Pancreas (tissue), 10 donors: ENCODE results near the gene EDDM3A. TPM values are rescaled to one million over a fixed set of nuclear protein-coding genes. Genes with fewer than 3 reads are reported as not detected.
A peak's percentile ranks its signal among the peaks of the same experiment; 100 is the strongest.

Source experiments
- ATAC-seq, 4 donors: fragments of 200-7000 bp; cut with Tn5 transposase; one replicate each; pipeline versions ENCODE4 v1.8.0 to v1.9.1; 2020; ENCODE audit warnings: mild to moderate bottlenecking in 4 of 4, moderate library complexity in 4 of 4
- DNase-seq, 6 donors: peaks; one replicate each; pipeline ENCODE4 v3.0.0-alpha.2; 2020
- FAIRE-seq: peaks from 2 replicates; lab custom pipeline; 2012; peaks lifted over from hg19 to GRCh38; lab: Jason Lieb, UNC
- H3K27ac ChIP-seq, 4 donors: fragments of 200-600 bp; sonication (generic); 1 replicate in 3 of 4; 2 replicates in 1 of 4; pipeline versions ENCODE4 v1.5.0 to v1.8.0; 2020
- H3K27me3 ChIP-seq, 4 donors: fragments of 200-600 bp; one replicate each; pipeline ENCODE4 v1.8.0; 2021
- H3K36me3 ChIP-seq, 3 donors: fragments of 200-600 bp; sonication (generic) in 1 of 3; one replicate each; pipeline versions ENCODE4 v1.5.0 to v1.8.0; 2020 to 2021
- H3K4me1 ChIP-seq, 3 donors: fragments of 200-600 bp; one replicate each; pipeline ENCODE4 v1.8.0; 2021
- H3K4me3 ChIP-seq, 4 donors: fragments of 200-600 bp; sonication (generic) in 2 of 4; one replicate each; pipeline versions ENCODE4 v1.5.0 to v1.8.0; 2020 to 2021
- H3K9me3 ChIP-seq, 4 donors: fragments of 200-600 bp; one replicate each; pipeline ENCODE4 v1.8.0; 2021
- CTCF ChIP-seq, 4 donors: fragments of 200-600 bp; sonication (generic) in 3 of 4; IDR thresholded peaks; one replicate each; pipeline versions ENCODE4 v1.5.0 to v1.8.0; 2021; ENCODE audit warnings: antibody characterized with exemption in 4 of 4
- WGBS, 2 donors: extraction: QIAGEN DNeasy Blood & Tissue Kit; methylation state at CpG; one replicate each; pipeline ENCODE4 v1.1.7; 2013; 5-methylcytosine and 5-hydroxymethylcytosine counted together
- intact Hi-C, 3 donors: fragments of 100-400 bp; cut with DNase I; formaldehyde crosslinking; loops; one replicate each; pipeline versions ENCODE4 v1.11.1 to v1.14.2; 2022
- polyA plus RNA-seq, 2 donors: library from polyadenylated mRNA; stranded (reverse); fragments of 200-250 nt; gene quantifications; one replicate each; pipeline ENCODE4 v1.2.3, GENCODE V29; 2013
- total RNA-seq, 6 donors: library from RNA; stranded (reverse); fragmentation: NEBNext Ultra II Directional in 4 of 6; extraction: Animal tissue kit (Norgen Biotek cat#: 25700) in 4 of 6; gene quantifications; one replicate each; pipeline versions ENCODE4 v1.2.1 to v1.2.4, GENCODE V29; 2021 to 2023
- donor health status: healthy with polysubstance abuse.
- donor health status: DM: no; HTN: no; CAD: no; lungs with moderate emphysema.
- donor health status: DM: no; HTN: no; CAD: no.
- donor health status: control.
- donor health status: control.
- donor health status: Bipolar disorder and iron deficiency.
- donor health status: DM: yes; HTN: yes; CAD: no.
- donor health status: DM: no; HTN: no; CAD: no.
- donor health status: DM: no; HTN: no; CAD: no.
- donor health status: DM: yes; HTN: yes; CAD: no.

Gene EDDM3A
- total and polyA plus RNA-seq, 8 donors: not detected

- H3K4me3 ChIP-seq: no peak overlapping the region
- FAIRE-seq: no peak
- no peak overlapping the region for H3K27ac ChIP-seq
- WGBS, 2 donors: 75 to 80% methylated on average over 6 of the region's 6 CpGs
- DNase-seq: no peak
- ATAC-seq: no peak
- H3K36me3 ChIP-seq: no peaks in the 10 kb centered on the region
- H3K9me3 ChIP-seq: no peaks in the 10 kb centered on the region
- no peaks in the 10 kb centered on the region for H3K27me3 ChIP-seq
- peaks cover 0 to 5% (median 0%) of the 10 kb centered on the region in 3 donors for H3K4me1 ChIP-seq
- TF ChIP-seq CTCF (IDR thresholded peaks at IDR 0.05): no peak
- intact Hi-C loops: no loop called here
These were observed 29.4 kb downstream of the EDDM3A start for GRCh38 chr14:20775043-20775442.

- H3K27me3 ChIP-seq: no peaks in the 10 kb centered on the region
- H3K27ac ChIP-seq: no peak overlapping the region
- H3K4me1 ChIP-seq: peaks cover 0 to 5% (median 0%) of the 10 kb centered on the region in 3 donors
- H3K36me3 ChIP-seq: no peaks in the 10 kb centered on the region
- H3K9me3 ChIP-seq: no peaks in the 10 kb centered on the region
- FAIRE-seq (no peak), DNase-seq (no peak), ATAC-seq (no peak)
- H3K4me3 ChIP-seq: no peak overlapping the region
- intact Hi-C loops: no loop called here
- TF ChIP-seq CTCF (IDR thresholded peaks at IDR 0.05): no peak
- 89 to 90% methylated on average over 1 of the region's 1 CpG for WGBS, 2 donors
These were observed 30.2 kb downstream of the EDDM3A start for GRCh38 chr14:20775901-20776300.

- Histone ChIP-seq H3K36me3 (no peaks in the 10 kb centered on the region), H3K9me3 (no peaks in the 10 kb centered on the region), H3K27ac (peak overlapping the region in 2 of 4 donors; percentile 22 to 40), H3K4me3 (peak overlapping the region in 1 of 4 donors; percentile 22), H3K27me3 (no peaks in the 10 kb centered on the region), H3K4me1 (no peaks in the 10 kb centered on the region)
- DNase-seq (no peak), ATAC-seq (peak in 1 of 4 donors; percentile 14), FAIRE-seq (no peak)
- TF ChIP-seq CTCF (IDR thresholded peaks at IDR 0.05): no peak
- WGBS, 2 donors: 55 to 62% methylated on average over 4 of the region's 4 CpGs
- intact Hi-C loops: no loop called here
These were observed 36.1 kb downstream of the EDDM3A start for GRCh38 chr14:20781803-20782202.

GRCh38 chr14:20782280-20782890 is 36.7 kb downstream of the EDDM3A start:
- peak overlapping the region in 1 of 4 donors; percentile 22 for H3K4me3 ChIP-seq
- no peak for FAIRE-seq
- H3K27ac ChIP-seq: peak overlapping the region in 2 of 4 donors; percentile 22 to 40

More at GRCh38 chr14:20782280-20782890, 36.7 kb downstream of the EDDM3A start:
- no peaks in the 10 kb centered on the region for H3K36me3 ChIP-seq
- no peak for TF ChIP-seq CTCF (IDR thresholded peaks at IDR 0.05)
- no peaks in the 10 kb centered on the region for H3K9me3 ChIP-seq
- intact Hi-C loops: no loop called here
- no peaks in the 10 kb centered on the region for H3K4me1 ChIP-seq
- DNase-seq: no peak
- ATAC-seq: peak in 3 of 4 donors; percentile 45 to 73 (median 61)
- WGBS, 2 donors: 36 to 47% methylated on average over 5 of the region's 5 CpGs
- H3K27me3 ChIP-seq: no peaks in the 10 kb centered on the region
